GM12878 (cell line): ENCODE measurements around the gene ZBTB22. TPM values are rescaled to one million over a fixed set of nuclear protein-coding genes. Genes with fewer than 3 reads are reported as not detected.

ENCODE experiments used
- BCL3 ChIP-seq: IDR thresholded peaks from 2 replicates; pipeline ENCODE4 v1.6.1; 2011; ENCODE audit warnings: borderline replicate concordance, low read depth, mild to moderate bottlenecking, moderate library complexity, low read length; ENCODE audit not compliant: insufficient read depth, poor library complexity, severe bottlenecking
- GATAD2B ChIP-seq: fragments of 450-650 bp; conservative IDR thresholded peaks from 2 replicates; pipeline ENCODE4 v1.6.1; 2017; ENCODE audit warnings: low read depth, mild to moderate bottlenecking, moderate library complexity
- IKZF2 ChIP-seq, 2 experiments: fragments of 450-650 bp; IDR thresholded peaks; 2 replicates each; pipeline ENCODE4 v1.6.1; 2017; ENCODE audit warnings: mild to moderate bottlenecking in 2 of 2, moderate library complexity in 2 of 2
- IRF4 ChIP-seq: IDR thresholded peaks from 2 replicates; pipeline ENCODE4 v1.6.1; 2011; ENCODE audit warnings: low read depth, low read length
- IRF5 ChIP-seq: fragments of 450-650 bp; IDR thresholded peaks from 2 replicates; pipeline ENCODE4 v1.6.1; 2017; ENCODE audit warnings: borderline replicate concordance
- JUND ChIP-seq: IDR thresholded peaks from 2 replicates; pipeline ENCODE4 v1.6.1; 2012; ENCODE audit warnings: low read depth, mild to moderate bottlenecking, low read length, improper control_type of control experiment, moderate library complexity
- MEF2A ChIP-seq: IDR thresholded peaks from 2 replicates; pipeline ENCODE4 v1.6.1; 2011; ENCODE audit warnings: low read depth, mild to moderate bottlenecking, low read length, moderate library complexity; ENCODE audit not compliant: insufficient read depth
- NFXL1 ChIP-seq: fragments of 450-650 bp; IDR thresholded peaks from 2 replicates; pipeline ENCODE4 v1.6.1; 2017; ENCODE audit warnings: antibody characterized with exemption, mild to moderate bottlenecking, borderline replicate concordance
- NFYA ChIP-seq: IDR thresholded peaks from 2 replicates; pipeline ENCODE4 v1.6.1; 2011; ENCODE audit warnings: low read depth, mild to moderate bottlenecking, low read length, improper control_type of control experiment, borderline replicate concordance
- NRF1 ChIP-seq: conservative IDR thresholded peaks from 2 replicates; pipeline ENCODE4 v1.6.1; 2011; ENCODE audit warnings: mild to moderate bottlenecking, low read depth, low read length, improper control_type of control experiment
- PKNOX1 ChIP-seq: fragments of 450-650 bp; IDR thresholded peaks from 2 replicates; pipeline ENCODE4 v1.6.1; 2016; ENCODE audit warnings: mild to moderate bottlenecking
- RELA ChIP-seq: fragments of 450-650 bp; IDR thresholded peaks from 2 replicates; pipeline ENCODE4 v1.8.0; 2014; ENCODE audit warnings: borderline replicate concordance; ENCODE audit not compliant: partially characterized antibody
- RUNX3 ChIP-seq: IDR thresholded peaks from 2 replicates; pipeline ENCODE4 v1.6.1; 2012; ENCODE audit warnings: low read length, inconsistent platforms
- SMC3 ChIP-seq: IDR thresholded peaks from 2 replicates; pipeline ENCODE4 v1.6.1; 2011; ENCODE audit warnings: low read length, improper control_type of control experiment, borderline replicate concordance
- SPI1 ChIP-seq: IDR thresholded peaks from 2 replicates; pipeline ENCODE4 v1.6.1; 2011; ENCODE audit warnings: low read depth, mild to moderate bottlenecking, low read length, moderate library complexity, borderline replicate concordance; ENCODE audit not compliant: insufficient read depth
- STAT3 ChIP-seq: IDR thresholded peaks from 2 replicates; pipeline ENCODE4 v1.6.1; 2011; ENCODE audit warnings: low read depth, low read length, improper control_type of control experiment
- TCF7 ChIP-seq: IDR thresholded peaks from 2 replicates; pipeline ENCODE4 v1.6.1; 2014; ENCODE audit warnings: antibody characterized with exemption, borderline replicate concordance
- WRNIP1 ChIP-seq: IDR thresholded peaks from 2 replicates; pipeline ENCODE4 v1.6.1; 2011; ENCODE audit warnings: low read depth, low read length, improper control_type of control experiment, borderline replicate concordance
- YBX1 ChIP-seq: fragments of 450-650 bp; IDR thresholded peaks from 2 replicates; pipeline ENCODE4 v1.6.1; 2016; ENCODE audit warnings: antibody characterized with exemption
- ZBTB33 ChIP-seq: fragments of 450-650 bp; IDR thresholded peaks from 2 replicates; pipeline ENCODE4 v1.6.1; 2017; ENCODE audit warnings: mild to moderate bottlenecking
- polyA plus RNA-seq, 11 experiments: library from polyadenylated mRNA; depleted of rRNA in 4 of 11; unstranded in 6 of 11; stranded (reverse) in 5 of 11; fragments of >200 nt; fragmentation: Nextera tagmentation in 4 of 11; fragmentation: Illumina TruSeq in 1 of 11; extraction: Ambion mirVana in 4 of 11; extraction: Trizol in 1 of 11; gene quantifications; 1 replicate in 1 of 11; 2 replicates in 10 of 11; pipeline versions ENCODE4 v1.2.1 to v1.2.3, GENCODE V29; 2011 to 2016; ENCODE audit warnings: inconsistent platforms in 2 of 11, missing spikeins in 2 of 11, low read depth in 1 of 11
- total RNA-seq, 4 experiments: library from RNA; depleted of rRNA in 3 of 4; stranded (reverse); fragments of >200 nt in 3 of 4; fragmentation: Illumina TruSeq in 1 of 4; extraction: Trizol in 1 of 4; gene quantifications; 2 replicates each; pipeline versions ENCODE4 v1.2.1 to v1.2.3, GENCODE V29; 2013 to 2021
- TF ChIP-seq, protein P1 (sequence below): IDR thresholded peaks from 2 replicates; pipeline ENCODE4 v1.6.1; 2011; ENCODE audit warnings: low read depth, low read length, improper control_type of control experiment, borderline replicate concordance

ZBTB22 gene
- total and polyA plus RNA-seq, 10 of the 15 experiments (the other 5 are each of a cell fraction or from before 2014, with no cell fraction given): 0.11 to 9.9 (median 4.8) TPM

DNA sequence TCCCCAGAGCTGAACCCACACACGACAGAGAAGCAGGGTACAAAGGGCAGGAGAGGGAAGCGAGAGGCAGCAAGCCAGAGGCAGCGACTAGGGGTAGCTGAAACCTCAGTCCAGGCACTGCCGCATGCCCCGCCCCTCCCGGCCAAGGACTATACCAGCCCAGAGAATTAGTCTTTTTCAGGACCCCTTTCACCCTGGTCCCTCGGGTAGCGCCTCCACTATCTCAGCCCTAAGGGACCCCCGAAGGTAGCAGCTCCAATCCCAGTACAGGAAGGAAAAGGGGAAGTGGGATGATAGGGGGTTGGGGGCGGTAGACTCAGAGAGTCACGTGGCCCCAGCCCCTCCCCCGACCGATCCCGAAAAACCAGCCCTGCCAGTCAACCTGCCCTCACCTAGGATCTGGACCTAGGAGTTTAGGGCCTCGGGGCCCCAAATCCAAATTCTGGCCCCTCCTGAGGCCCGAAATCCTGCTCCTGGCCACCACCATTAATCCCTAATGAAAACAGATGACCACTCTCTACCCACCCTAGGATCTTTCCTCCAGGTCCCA is 20.1 kb downstream of the ZBTB22 start (continued):
- TF ChIP-seq IRF5 (no peak), IKZF2 (IDR thresholded peaks at IDR 0.05) (peak; percentile 56 to 58; a peak in 3 of 4 replicates), IRF4 (peak; percentile 66), GATAD2B (peak; percentile 31; the same call in 1 of the 2 replicates), SMC3 (no peak), JUND (no peak), NFXL1 (no peak), PKNOX1 (peak; percentile 58; the same call in 1 of the 2 replicates), STAT3 (no peak), TCF7 (no peak), BCL3 (no peak), RELA (no peak), SPI1 (peak; percentile 95), YBX1 (no peak), NRF1 (no peak), NFYA (no peak), RUNX3 (0 out of 2 replicates have a peak, but pooled peaks have one; percentile 5), WRNIP1 (no peak), ZBTB33 (no peak), MEF2A (no peak)
- TF ChIP-seq, protein P1, sequence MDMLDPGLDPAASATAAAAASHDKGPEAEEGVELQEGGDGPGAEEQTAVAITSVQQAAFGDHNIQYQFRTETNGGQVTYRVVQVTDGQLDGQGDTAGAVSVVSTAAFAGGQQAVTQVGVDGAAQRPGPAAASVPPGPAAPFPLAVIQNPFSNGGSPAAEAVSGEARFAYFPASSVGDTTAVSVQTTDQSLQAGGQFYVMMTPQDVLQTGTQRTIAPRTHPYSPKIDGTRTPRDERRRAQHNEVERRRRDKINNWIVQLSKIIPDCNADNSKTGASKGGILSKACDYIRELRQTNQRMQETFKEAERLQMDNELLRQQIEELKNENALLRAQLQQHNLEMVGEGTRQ: peak; percentile 57
